Neural cell (in vitro differentiated cells): ENCODE data around the gene PREPL.

Source experiments
- CTCF ChIP-seq: fragments of 450-650 bp; IDR thresholded peaks from 2 replicates; pipeline ENCODE4 v1.5.1; 2014; ENCODE audit warnings: antibody characterized with exemption, mild to moderate bottlenecking, moderate library complexity; ENCODE audit not compliant: poor library complexity, severe bottlenecking
- POLR2AphosphoS5 ChIP-seq: IDR thresholded peaks from 2 replicates; pipeline ENCODE4 v1.6.1; 2012
- TAF1 ChIP-seq: IDR thresholded peaks from 2 replicates; pipeline ENCODE4 v1.6.1; 2012; ENCODE audit warnings: low read depth

DNA sequence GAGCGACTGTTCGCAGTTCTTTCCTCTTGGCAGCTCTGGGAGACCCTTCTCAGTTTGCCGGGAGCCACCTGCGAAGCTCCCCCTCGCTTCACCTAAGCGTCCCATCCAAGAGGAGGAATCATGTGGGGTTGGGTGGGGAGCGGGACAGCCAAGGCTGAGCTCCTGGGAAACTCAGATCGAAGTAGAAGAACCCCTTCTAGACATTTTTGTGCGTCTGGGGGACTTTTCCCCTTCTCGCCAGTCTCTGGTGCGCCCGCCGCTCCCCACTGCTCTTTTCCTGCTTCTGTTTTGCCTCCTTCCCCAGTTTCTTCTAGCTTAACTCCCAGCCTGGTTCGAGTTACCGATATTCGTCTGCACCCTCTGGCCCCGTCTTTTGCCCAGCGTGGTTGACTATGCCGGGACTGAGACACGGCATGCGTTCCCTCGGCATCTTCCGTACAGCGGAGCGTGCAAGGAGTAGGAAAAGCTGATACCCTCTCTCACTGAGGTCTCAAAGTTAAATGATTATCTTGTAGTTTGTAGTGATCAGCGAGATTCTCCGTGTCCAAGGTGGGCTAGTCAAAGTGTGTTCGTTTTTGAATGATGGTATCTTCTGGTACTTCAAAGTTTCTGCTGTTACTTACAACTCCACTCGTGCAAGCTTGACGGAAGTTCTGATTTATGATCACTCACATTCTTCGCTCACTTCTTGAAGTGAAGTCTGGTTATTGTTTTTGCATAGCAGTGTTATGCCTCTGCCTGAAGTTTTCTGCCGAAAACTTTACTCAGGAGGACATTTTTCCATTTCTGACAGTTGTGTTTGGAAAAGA lies 1.1 kb upstream of the PREPL start:
- TF ChIP-seq CTCF, result no peak
- TF ChIP-seq POLR2AphosphoS5, result no peak
- no peak for TF ChIP-seq TAF1
